Measurements from ENCODE around the gene KRTAP10-10. TPM values are rescaled to one million over a fixed set of nuclear protein-coding genes. Genes with fewer than 3 reads are reported as not detected.
"Not testable (repeated sequence)": the region's sequence is repeated elsewhere in the genome, so short reads cannot be mapped to it uniquely, and the experiment has no call there.

Gene KRTAP10-10
- total RNA-seq, 8 experiments from 2014 or later: 0.17 to 1.1 (median 0.51) TPM; not detected in 4

GRCh38 chr21:44637851-44638348 is 744 bp downstream of the KRTAP10-10 start:
- WGBS, 10 experiments: 75% methylated on average over 2 of the region's 12 CpGs; no CpG with 5 or more reads in 9 of the 10 experiments
- H3K4me3 ChIP-seq; in situ Hi-C loops (cut with MboI; ENCODE audit: low pct_unique_long_range_greater_than_20kb in 2 of 9, low sequenced_read_pairs in 9 of 9, unreplicated experiment in 9 of 9); H3K27ac ChIP-seq; H3K4me1 ChIP-seq (replicated peaks in 1 of 2): not testable (repeated sequence)
- ATAC-seq (replicated peaks in 6 of 8): peak in 1 of 8 experiments; percentile 10

- ATAC-seq (replicated peaks in 6 of 8); H3K27ac ChIP-seq; H3K4me1 ChIP-seq (replicated peaks in 1 of 2); H3K4me3 ChIP-seq; in situ Hi-C loops (cut with MboI; ENCODE audit: low pct_unique_long_range_greater_than_20kb in 2 of 9, low sequenced_read_pairs in 9 of 9, unreplicated experiment in 9 of 9): not testable (repeated sequence)
- 100% methylated on average over 2 of the region's 21 CpGs; no CpG with 5 or more reads in 9 of the 10 experiments for WGBS, 10 experiments
Measured at GRCh38 chr21:44638506-44639330, 1.6 kb downstream of the KRTAP10-10 start.

- ATAC-seq (replicated peaks in 6 of 8): no peak
- Histone ChIP-seq H3K4me3 (no peak overlapping the region), H3K27ac (no peak overlapping the region), H3K4me1 (replicated peaks in 1 of 2) (no peaks in the 10 kb centered on the region)
- 0 to 93% (median 87%) methylated on average over 1 to 3 of the region's 12 CpGs; no CpG with 5 or more reads in 7 of the 10 experiments for WGBS, 10 experiments
- in situ Hi-C loops (cut with MboI; ENCODE audit: low pct_unique_long_range_greater_than_20kb in 2 of 9, low sequenced_read_pairs in 9 of 9, unreplicated experiment in 9 of 9): no loop called here
Measured at GRCh38 chr21:44639331-44639655, 2.1 kb downstream of the KRTAP10-10 start.

GRCh38 chr21:44640761-44641160 is 3.6 kb downstream of the KRTAP10-10 start:
- H3K4me1 ChIP-seq (replicated peaks in 1 of 2): no peaks in the 10 kb centered on the region
- in situ Hi-C loops (cut with MboI; ENCODE audit: low pct_unique_long_range_greater_than_20kb in 2 of 9, low sequenced_read_pairs in 9 of 9, unreplicated experiment in 9 of 9): no loop called here
- no peak overlapping the region for H3K27ac ChIP-seq
- ATAC-seq (replicated peaks in 6 of 8): no peak
- 40 to 100% (median 83%) methylated on average over 1 to 4 of the region's 5 CpGs; no CpG with 5 or more reads in 3 of the 10 experiments for WGBS, 10 experiments
- no peak overlapping the region for H3K4me3 ChIP-seq

- Histone ChIP-seq H3K4me3 (no peak overlapping the region), H3K27ac (no peak overlapping the region), H3K4me1 (replicated peaks in 1 of 2) (no peaks in the 10 kb centered on the region)
- ATAC-seq (replicated peaks in 6 of 8): no peak
- 10 to 86% (median 60%) methylated on average over 2 to 11 of the region's 14 CpGs; no CpG with 5 or more reads in 1 of the 10 experiments for WGBS, 10 experiments
- in situ Hi-C loops (cut with MboI; ENCODE audit: low pct_unique_long_range_greater_than_20kb in 2 of 9, low sequenced_read_pairs in 9 of 9, unreplicated experiment in 9 of 9): no loop called here
Measured at GRCh38 chr21:44643741-44644310, 6.7 kb downstream of the KRTAP10-10 start.

- no peak overlapping the region for H3K27ac ChIP-seq
- no peak overlapping the region for H3K4me3 ChIP-seq
- H3K4me1 ChIP-seq (replicated peaks in 1 of 2): no peaks in the 10 kb centered on the region
- in situ Hi-C loops (cut with MboI; ENCODE audit: low pct_unique_long_range_greater_than_20kb in 2 of 9, low sequenced_read_pairs in 9 of 9, unreplicated experiment in 9 of 9): no loop called here
- no peak for ATAC-seq (replicated peaks in 6 of 8)
- WGBS, 10 experiments: 0 to 75% (median 36%) methylated on average over 1 to 2 of the region's 2 CpGs
Measured at GRCh38 chr21:44644878-44645277, 7.7 kb downstream of the KRTAP10-10 start.

GRCh38 chr21:44646366-44647221 is 9.4 kb downstream of the KRTAP10-10 start, which contains the start of gene KRTAP10-11:
Gene KRTAP10-11, plus strand, starts transcription at chr21:44646414. Its CDS starts 45 bp downstream, at chr21:44646459.
- in situ Hi-C loops (cut with MboI; ENCODE audit: low pct_unique_long_range_greater_than_20kb in 2 of 9, low sequenced_read_pairs in 9 of 9, unreplicated experiment in 9 of 9): not testable (repeated sequence)

GRCh38 chr21:44647222-44647552 is 10.0 kb downstream of the KRTAP10-10 start:
- no peaks in the 10 kb centered on the region for H3K4me1 ChIP-seq (replicated peaks in 1 of 2)
- H3K4me3 ChIP-seq: no peak overlapping the region
- in situ Hi-C loops (cut with MboI; ENCODE audit: low pct_unique_long_range_greater_than_20kb in 2 of 9, low sequenced_read_pairs in 9 of 9, unreplicated experiment in 9 of 9): no loop called here
- H3K27ac ChIP-seq: no peak overlapping the region
- 0 to 76% (median 20%) methylated on average over 1 to 6 of the region's 8 CpGs; no CpG with 5 or more reads in 6 of the 10 experiments for WGBS, 10 experiments
- ATAC-seq (replicated peaks in 6 of 8): peak in 1 of 8 experiments; percentile 18

More at GRCh38 chr21:44646366-44647221, 9.4 kb downstream of the KRTAP10-10 start, which contains the start of gene KRTAP10-11:
- H3K4me1 ChIP-seq (replicated peaks in 1 of 2); H3K27ac ChIP-seq; H3K4me3 ChIP-seq: not testable (repeated sequence)
- ATAC-seq (replicated peaks in 6 of 8): peak in 1 of 8 experiments; percentile 29
- WGBS, 10 experiments: 0 to 63% (median 40%) methylated on average over 1 to 5 of the region's 21 CpGs; no CpG with 5 or more reads in 6 of the 10 experiments

- Histone ChIP-seq H3K27ac (no peak overlapping the region), H3K4me3 (no peak overlapping the region), H3K4me1 (replicated peaks in 1 of 2) (no peaks in the 10 kb centered on the region)
- ATAC-seq (replicated peaks in 6 of 8): no peak
- in situ Hi-C loops (cut with MboI; ENCODE audit: low pct_unique_long_range_greater_than_20kb in 2 of 9, low sequenced_read_pairs in 9 of 9, unreplicated experiment in 9 of 9): no loop called here
- 17 to 100% (median 83%) methylated on average over 1 to 12 of the region's 33 CpGs; no CpG with 5 or more reads in 2 of the 10 experiments for WGBS, 10 experiments
Measured at GRCh38 chr21:44648557-44649311, 11.6 kb downstream of the KRTAP10-10 start.

- in situ Hi-C loops (cut with MboI; ENCODE audit: low pct_unique_long_range_greater_than_20kb in 2 of 9, low sequenced_read_pairs in 9 of 9, unreplicated experiment in 9 of 9): no loop called here
- WGBS, 10 experiments: 67 to 96% (median 87%) methylated on average over 4 to 11 of the region's 18 CpGs; no CpG with 5 or more reads in 5 of the 10 experiments
- Histone ChIP-seq H3K4me3 (no peak overlapping the region), H3K4me1 (replicated peaks in 1 of 2) (no peaks in the 10 kb centered on the region), H3K27ac (no peak overlapping the region)
- no peak for ATAC-seq (replicated peaks in 6 of 8)
Measured at GRCh38 chr21:44649521-44650100, 12.5 kb downstream of the KRTAP10-10 start.

GRCh38 chr21:44650265-44650972 is 13.3 kb downstream of the KRTAP10-10 start:
- Histone ChIP-seq H3K27ac (no peak overlapping the region), H3K4me3 (no peak overlapping the region), H3K4me1 (replicated peaks in 1 of 2) (no peaks in the 10 kb centered on the region)
- 49 to 100% (median 81%) methylated on average over 1 to 11 of the region's 20 CpGs; no CpG with 5 or more reads in 1 of the 10 experiments for WGBS, 10 experiments
- no peak for ATAC-seq (replicated peaks in 6 of 8)
- in situ Hi-C loops (cut with MboI; ENCODE audit: low pct_unique_long_range_greater_than_20kb in 2 of 9, low sequenced_read_pairs in 9 of 9, unreplicated experiment in 9 of 9): no loop called here
